ENCODE data around the gene RAB17.
"Not testable (repeated sequence)": the region's sequence is repeated elsewhere in the genome, so short reads cannot be mapped to it uniquely, and the experiment has no call there.

Gene RAB17

DNA sequence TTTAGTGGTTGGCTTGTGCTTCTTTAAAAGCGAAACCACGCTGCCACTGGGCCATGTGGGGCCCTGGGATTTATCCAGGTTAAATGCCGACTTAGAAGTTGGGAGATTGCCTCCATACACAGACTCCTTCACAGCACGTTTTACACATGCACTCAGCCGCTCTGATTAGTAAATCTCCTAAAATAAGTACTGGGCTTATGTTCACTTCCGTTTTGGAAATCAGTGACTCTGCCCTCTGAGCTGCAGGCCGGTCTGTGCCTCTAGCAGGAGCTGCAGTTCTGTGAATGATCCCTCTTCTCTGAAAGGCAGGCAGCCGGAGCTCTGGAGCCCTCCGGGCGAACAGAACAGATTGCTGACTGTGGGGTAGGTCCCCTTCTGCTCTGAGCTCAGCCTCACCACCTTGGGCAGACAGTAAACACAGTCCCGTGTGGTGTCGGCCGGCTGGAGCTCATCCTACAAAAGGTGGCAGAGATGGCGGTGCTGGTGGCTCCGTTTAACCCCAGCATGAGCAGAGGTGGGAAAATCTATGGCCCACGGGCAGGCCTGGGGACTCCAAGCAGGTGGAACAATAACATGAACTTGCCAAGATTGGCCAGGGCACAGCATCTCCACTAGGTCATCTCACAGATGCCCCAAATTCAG lies 9.8 kb upstream of the RAB17 start:
- in situ Hi-C loops (cut with HindIII; ENCODE audit: low sequenced_read_pairs): loop anchor here (5.0 kb wide), 3 partner anchors 42 to 157 kb away; no protein-coding TSS in a partner anchor

DNA sequence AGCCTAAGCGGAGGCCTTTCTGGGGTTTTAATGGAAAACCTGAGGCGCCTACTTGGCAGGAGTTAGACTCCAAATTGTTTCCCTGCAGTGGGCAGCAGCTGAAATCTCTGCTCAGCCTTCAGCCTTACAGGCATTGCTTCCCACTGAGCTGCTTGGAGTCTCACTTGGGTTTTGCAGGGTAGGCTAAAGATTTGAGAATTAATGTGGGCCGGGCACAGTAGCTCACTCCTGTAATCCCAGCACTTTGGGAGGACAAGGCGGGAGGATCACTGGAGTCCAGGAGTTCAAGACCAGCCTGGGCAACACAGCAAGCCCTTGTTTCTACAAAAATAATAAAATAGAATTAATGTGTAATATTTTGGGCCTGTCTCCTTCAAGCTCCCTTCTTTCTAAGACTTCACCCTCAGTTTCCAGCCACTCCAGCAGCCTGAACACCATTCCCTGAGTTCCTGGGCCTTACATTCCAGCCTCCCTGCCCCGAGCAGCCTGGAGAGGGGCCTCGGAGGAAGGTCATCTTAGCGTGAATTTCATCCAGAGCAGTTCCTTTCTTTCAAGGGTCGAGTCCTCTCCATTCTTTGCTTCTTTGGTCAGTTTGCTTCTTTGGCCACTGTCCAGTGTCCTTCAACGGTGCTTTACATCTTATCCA lies 9.1 kb upstream of the RAB17 start:
- in situ Hi-C loops (cut with HindIII; ENCODE audit: low sequenced_read_pairs): loop anchor here (5.0 kb wide), 3 partner anchors 43 to 158 kb away; no protein-coding TSS in a partner anchor

GRCh38 chr2:237598468-237599208 lies 8.1 kb upstream of the RAB17 start:
- in situ Hi-C loops (cut with HindIII; ENCODE audit: low sequenced_read_pairs): no loop called here

DNA sequence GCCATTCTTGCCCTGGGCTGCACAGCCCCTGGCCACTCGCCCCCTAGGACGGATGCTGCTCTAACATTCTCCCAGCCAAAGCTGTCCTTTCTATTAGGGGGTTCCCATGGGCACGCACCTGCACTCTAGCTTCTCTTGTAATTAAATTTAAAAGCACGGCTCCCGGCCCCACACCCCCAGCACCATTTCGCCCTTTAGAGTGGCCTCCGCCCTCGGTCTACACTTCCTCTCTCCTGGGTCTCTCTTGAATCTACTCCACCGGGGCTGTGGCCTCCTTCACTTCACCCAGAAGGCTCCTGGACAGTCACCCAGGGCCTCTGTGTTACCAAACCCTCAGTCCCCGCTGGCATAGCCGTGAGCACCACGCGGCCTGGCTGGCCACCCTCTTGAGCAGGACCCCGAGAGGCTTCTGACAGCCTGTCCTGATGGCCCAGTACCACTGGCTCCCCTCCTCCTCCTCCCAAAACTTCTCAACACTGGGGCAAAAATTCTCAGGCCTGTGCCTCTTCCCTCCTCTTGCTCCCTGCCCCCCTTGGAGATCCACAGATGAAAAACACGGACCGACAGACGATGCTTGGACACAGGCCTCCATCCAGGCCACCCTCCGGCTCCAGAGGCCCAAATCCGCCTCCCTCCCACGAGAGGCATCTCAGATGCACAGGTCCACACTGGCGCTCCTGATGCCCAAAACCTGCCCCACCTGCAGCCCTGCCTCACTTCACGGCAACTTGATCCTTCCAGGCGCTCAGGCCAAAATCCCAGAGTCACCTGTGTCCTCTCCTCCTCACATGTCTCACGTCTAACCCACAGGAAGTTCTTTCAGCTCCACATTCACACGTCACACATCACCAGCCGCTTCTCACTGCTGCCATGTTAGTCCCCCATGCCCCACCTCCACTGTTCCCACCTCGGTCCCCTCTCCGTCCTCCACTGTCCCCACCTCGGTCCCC lies 6.9 kb upstream of the RAB17 start:
- in situ Hi-C loops (cut with HindIII; ENCODE audit: low sequenced_read_pairs): no loop called here

DNA sequence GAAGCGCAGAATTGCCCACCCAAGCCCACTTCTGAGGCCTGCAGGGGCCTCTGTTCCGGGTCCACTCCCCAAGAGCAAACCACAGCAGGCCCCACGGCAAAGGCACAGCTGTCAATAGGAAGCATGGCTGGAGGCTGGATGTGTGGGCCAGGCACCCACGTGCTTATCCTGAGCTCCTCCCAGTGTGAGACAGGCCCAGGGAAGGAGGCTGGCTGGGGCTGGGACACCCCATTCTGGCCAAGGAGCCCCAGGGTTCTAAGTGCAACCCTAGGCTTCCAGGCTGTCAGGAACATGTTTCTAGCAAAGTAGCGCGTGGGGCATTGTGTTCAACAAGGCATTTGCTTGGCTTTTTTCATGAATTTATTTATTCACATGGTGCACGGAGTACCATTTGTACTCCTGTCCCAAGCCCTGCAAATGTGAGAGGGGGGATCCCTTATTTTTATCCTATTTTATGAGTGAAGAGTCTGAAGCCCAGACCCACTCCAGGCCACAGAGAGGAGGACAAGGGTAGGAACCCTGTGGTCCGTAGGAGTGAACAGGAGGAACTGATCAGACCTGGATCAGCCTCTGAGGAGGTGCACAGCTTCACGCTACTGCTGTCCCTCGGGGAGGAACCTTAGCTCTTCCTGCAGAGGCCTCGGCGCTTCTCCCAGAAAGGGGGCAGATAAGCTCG lies 6.1 kb upstream of the RAB17 start:
- in situ Hi-C loops (cut with HindIII; ENCODE audit: low sequenced_read_pairs): no loop called here

DNA sequence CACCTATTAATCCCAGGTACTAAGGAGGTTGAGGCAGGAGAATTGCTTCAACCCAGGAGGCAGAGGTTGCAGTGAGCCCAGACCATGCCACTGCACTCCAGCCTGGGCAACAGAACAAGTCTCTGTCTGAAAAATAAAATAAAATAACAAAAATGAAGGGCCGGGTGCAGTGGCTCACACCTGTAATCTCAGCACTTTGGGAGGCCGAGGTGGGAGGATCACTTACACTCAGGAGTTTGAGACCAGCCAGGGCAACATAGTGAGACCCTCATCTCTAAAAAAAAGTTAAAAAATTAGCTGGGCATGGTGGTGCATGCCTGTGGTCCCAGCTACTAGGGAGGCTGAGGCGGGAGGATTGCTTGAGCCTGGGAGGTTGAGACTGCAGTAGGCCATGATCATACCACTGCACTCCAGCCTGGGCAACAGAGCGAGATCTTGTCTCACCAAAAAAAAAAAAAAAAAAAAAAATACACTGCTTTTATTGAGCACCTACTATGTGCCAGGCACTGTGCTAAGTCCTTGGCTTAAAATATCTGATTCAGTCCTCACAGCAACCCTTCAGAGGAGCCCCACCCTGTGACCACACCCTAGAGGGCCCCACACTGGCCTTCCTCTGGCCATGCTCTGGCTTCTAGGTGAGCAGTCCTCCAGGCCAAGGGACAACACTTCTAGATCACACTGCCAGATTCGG lies 5.4 kb upstream of the RAB17 start:
- in situ Hi-C loops (cut with HindIII; ENCODE audit: low sequenced_read_pairs): not testable (repeated sequence)

DNA sequence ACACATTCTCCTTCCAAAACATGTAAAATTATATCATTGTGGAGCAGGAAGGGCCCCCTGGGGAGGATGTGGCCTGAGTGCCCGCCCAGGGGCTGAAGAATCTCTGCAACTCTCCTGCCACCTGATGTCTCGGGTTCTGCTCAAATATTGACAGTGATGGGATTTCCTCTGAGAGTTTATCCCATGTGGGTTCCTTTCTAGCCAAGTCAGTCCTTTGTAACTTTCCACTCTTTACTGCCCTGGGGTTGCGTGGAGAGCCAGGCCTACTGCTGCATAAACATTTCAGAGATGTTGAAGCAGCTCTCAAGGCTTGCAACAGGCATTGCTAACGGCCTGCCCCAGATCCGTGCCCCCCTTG lies 4.0 kb upstream of the RAB17 start:
- in situ Hi-C loops (cut with HindIII; ENCODE audit: low sequenced_read_pairs): no loop called here

- in situ Hi-C loops (cut with HindIII; ENCODE audit: low sequenced_read_pairs): no loop called here
Measured at GRCh38 chr2:237593596-237594320, 3.2 kb upstream of the RAB17 start.

DNA sequence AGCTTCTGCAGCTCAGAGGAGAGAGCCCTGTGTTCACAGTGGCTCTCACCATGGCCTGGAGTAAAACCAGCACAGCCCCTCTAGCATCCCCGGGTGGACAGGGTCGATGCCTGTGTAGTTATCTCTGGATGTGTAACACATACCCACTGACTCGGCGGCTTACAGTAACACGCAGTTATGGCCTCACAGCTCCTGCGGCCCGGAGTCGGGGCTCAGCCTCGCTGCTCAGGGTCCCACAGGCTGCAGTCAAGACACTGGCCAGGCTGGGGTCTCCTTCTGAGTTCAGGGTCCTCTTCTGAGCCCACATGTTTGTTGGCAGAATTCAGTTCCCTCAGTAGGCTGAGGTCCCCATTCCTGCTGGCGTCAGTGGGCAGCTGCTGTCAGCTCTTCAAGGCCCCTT lies 2.5 kb upstream of the RAB17 start:
- in situ Hi-C loops (cut with HindIII; ENCODE audit: low sequenced_read_pairs): no loop called here

GRCh38 chr2:237592425-237592980 lies 2.0 kb upstream of the RAB17 start:
- in situ Hi-C loops (cut with HindIII; ENCODE audit: low sequenced_read_pairs): no loop called here

DNA sequence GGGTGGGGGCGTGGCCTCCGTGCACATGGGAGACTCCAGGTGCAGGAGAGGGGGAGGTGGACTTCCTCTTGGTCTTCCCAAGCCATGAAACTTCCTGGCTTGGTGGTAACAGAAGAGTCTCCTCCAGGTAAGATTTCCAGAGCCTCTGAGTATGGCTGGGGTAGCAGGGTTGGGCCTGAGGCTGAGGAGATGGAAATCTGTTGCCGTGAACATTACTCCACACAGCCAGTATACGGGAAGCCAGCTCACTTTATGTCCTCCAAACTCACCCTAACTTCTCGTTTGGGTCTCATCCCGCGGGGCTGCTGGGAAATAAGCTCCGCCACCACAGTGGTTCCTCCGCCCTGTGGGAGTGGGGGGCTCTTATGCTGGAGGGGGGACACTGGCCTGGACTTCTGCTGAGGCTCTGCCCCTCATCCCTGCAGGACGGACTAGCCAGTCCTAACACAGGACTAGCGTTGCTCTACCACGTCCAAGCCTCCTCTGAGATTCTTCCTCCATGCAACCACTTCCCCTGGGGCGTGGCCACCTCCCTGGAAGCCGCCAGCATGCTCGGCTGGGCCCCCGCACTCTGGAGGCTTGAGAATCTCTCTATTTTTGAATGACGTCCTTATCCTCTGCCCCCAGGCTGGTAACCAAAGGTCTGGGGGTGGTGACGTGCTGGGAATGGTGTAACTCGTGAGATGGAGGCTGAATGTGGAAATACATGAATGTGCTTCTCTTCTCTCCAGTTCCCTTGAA lies 777 bp upstream of the RAB17 start:
- in situ Hi-C loops (cut with HindIII; ENCODE audit: low sequenced_read_pairs): no loop called here

- in situ Hi-C loops (cut with HindIII; ENCODE audit: low sequenced_read_pairs): no loop called here
Measured at GRCh38 chr2:237588044-237588696, 2.4 kb downstream of the RAB17 start.

GRCh38 chr2:237585590-237586221 lies 4.8 kb downstream of the RAB17 start:
- in situ Hi-C loops (cut with HindIII; ENCODE audit: low sequenced_read_pairs): no loop called here

- in situ Hi-C loops (cut with HindIII; ENCODE audit: low sequenced_read_pairs): no loop called here
Measured at GRCh38 chr2:237583385-237584295, 6.9 kb downstream of the RAB17 start.

DNA sequence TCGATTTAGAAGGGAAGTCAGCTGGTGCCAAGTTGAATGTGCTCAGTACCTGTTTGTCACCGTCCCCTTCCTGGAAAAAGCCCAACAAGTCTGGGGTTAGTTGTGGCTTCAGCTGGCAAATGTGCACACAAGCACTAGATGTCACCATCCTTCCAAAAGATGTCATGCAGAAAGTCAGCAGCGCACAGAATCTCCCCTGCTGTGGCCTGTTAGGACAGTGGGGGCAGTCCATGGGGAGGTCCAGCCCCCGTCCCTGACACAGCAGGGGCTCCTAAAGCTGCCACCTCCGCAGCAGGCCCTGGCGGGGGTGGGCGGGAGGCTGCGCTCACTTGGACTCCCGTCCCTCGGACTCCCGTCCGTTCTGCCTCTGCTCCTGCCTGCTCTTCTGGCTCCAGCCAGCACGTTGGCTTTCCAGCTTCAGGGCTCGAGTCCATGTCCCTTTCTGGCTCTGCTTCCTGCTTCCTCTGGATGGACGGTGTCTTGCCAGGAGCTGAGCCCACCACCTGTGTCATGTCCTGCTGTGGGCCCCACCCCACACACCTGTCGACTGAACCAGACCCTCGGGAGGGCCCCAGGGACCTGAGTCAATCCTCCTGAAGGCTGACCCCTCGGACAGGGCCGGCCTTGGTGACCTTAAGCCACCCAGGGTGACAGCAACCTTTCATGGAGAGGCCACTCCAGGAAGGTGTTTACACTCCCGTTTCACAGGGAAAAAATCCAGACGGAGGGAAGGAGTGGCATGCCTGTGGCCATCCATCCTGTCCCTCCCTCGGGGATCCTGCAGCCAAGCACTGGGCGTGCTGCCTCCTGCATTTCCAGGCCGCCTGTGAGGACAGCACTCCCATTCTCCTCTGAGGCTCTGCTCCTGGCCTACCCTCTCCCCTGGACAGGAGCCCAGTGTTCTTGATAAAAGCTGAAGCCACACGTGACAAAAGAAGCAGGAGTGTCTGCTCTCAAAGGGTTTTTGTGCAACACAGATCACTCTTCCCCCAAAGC lies 8.5 kb downstream of the RAB17 start:
- in situ Hi-C loops (cut with HindIII; ENCODE audit: low sequenced_read_pairs): no loop called here

Measured in endothelial cell of hepatic sinusoid (primary cell).